Measurements from ENCODE around the gene RNF220. TPM values are rescaled to one million over a fixed set of nuclear protein-coding genes. Genes with fewer than 3 reads are reported as not detected.

Gene RNF220
- total and polyA plus RNA-seq, 2 donors from 2014 or later, result 66.9 to 69.0 TPM

DNA sequence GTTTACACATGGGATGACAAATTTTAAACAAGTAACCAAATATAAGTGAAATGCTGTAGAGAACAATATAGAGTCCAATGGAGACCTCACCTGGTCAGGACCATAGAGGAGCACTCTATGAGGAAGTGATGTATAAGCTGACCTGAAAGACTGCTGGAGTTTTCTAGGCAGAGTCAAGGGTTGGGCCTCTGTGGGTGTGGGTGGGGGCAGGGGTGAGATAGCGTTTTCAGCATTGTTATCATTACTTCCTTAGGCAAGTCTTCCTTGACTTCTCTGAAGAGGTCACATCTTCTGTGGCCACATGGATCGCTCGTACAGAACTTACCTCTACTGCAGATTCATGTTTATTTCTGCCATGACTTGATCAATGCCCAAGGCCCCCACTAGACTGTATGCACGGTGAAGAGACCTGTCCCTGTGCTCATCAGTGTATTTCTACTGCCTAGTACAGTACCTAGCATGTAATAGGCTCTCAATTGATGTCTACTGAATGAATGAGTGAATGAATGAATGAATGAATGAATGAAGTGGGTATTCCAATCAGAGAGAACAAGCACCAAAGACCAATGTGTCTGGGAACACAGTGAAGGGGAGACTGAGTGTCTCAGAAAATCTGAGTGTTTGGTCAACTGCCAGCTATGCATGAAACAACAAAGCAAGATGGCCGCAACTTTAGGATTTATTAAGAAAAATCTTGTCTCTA is 116.5 kb downstream of the RNF220 start:
- intact Hi-C loops (cut with DNase I), result no loop called here
- Histone ChIP-seq H3K4me1 (ENCODE audit: control insufficient read depth in 2 of 3, insufficient read depth in 2 of 3, low read depth in 1 of 3, low read length in 3 of 3) (peaks cover 0 to 3% (median 0%) of the 10 kb centered on the region in 3 donors), H3K9ac (ENCODE audit: low read length in 3 of 3) (no peak overlapping the region), H3K27me3 (ENCODE audit: control insufficient read depth, insufficient read depth, low read length) (peaks cover 6% of the 10 kb centered on the region), H3K4me3 (ENCODE audit: low read length in 3 of 3) (no peak overlapping the region), H3K36me3 (ENCODE audit: control insufficient read depth in 2 of 3, insufficient read depth in 3 of 3, low read length in 3 of 3) (no peaks in the 10 kb centered on the region), H3K9me3 (ENCODE audit: control insufficient read depth in 2 of 3, insufficient read depth in 1 of 3, low read length in 3 of 3) (no peaks in the 10 kb centered on the region), H3K27ac (ENCODE audit: low read depth in 2 of 2, low read length in 2 of 2) (no peak overlapping the region)
- TF ChIP-seq, protein P1, sequence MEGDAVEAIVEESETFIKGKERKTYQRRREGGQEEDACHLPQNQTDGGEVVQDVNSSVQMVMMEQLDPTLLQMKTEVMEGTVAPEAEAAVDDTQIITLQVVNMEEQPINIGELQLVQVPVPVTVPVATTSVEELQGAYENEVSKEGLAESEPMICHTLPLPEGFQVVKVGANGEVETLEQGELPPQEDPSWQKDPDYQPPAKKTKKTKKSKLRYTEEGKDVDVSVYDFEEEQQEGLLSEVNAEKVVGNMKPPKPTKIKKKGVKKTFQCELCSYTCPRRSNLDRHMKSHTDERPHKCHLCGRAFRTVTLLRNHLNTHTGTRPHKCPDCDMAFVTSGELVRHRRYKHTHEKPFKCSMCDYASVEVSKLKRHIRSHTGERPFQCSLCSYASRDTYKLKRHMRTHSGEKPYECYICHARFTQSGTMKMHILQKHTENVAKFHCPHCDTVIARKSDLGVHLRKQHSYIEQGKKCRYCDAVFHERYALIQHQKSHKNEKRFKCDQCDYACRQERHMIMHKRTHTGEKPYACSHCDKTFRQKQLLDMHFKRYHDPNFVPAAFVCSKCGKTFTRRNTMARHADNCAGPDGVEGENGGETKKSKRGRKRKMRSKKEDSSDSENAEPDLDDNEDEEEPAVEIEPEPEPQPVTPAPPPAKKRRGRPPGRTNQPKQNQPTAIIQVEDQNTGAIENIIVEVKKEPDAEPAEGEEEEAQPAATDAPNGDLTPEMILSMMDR (IDR thresholded peaks at IDR 0.05; ENCODE audit: borderline replicate concordance, extremely low read depth, insufficient read depth), result no peak
- FAIRE-seq (no peak), DNase-seq (no peak)

DNA sequence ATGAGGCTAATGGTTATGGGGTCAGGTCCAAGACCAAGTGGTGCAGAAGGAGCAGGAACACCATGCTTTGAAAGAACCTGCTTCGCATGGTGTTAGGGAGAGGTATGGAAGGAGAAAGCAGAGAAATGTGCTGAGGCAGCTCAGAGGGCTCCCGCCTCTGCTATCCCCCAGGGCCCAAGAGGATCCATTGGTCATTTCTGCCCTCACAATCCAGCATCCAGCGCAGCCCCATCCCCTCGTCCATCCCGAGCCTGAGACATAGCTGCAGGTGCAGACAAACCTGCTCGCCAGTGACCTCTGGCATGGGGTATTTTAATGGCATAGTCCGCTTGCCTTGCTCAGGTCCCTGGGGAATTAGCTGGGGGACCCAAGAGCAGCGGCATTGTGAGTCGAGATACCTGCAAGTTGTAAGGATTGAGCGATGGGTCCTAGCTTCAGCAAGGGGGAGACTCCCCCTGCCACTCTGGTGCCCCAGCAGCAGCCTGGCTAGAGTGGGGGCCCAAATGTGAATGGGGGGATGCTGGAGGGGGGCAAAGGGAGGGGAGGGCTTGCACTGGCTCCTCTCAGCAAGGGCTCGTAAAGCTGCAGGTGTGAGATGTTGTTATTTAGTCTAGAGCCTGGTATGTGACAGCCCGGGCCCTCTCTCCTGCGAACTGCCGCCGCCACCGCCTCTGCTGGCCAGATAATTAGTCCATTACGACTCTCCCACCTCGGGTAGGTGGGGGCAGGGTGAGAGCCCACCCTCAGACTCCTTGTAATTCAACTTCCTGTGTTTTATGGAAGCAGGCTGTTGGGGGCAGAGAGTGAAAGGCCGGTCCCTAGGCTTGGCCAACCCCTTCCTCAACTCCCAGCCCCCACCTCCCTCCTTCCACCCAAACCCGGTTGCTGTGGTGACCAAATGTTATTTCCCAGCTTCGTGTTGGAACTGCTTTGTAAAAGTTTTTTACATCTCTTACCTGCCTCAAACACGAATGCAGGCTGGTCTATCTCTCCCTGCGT is 118.8 kb downstream of the RNF220 start:
- intact Hi-C loops (cut with DNase I), result no loop called here
- Histone ChIP-seq H3K4me1 (ENCODE audit: control insufficient read depth in 2 of 3, insufficient read depth in 2 of 3, low read depth in 1 of 3, low read length in 3 of 3) (peaks cover 0 to 3% (median 0%) of the 10 kb centered on the region in 3 donors), H3K27me3 (ENCODE audit: control insufficient read depth, insufficient read depth, low read length) (peaks cover 9% of the 10 kb centered on the region), H3K9ac (ENCODE audit: low read length in 3 of 3) (no peak overlapping the region), H3K36me3 (ENCODE audit: control insufficient read depth in 2 of 3, insufficient read depth in 3 of 3, low read length in 3 of 3) (no peaks in the 10 kb centered on the region), H3K27ac (ENCODE audit: low read depth in 2 of 2, low read length in 2 of 2) (no peak overlapping the region), H3K4me3 (ENCODE audit: low read length in 3 of 3) (no peak overlapping the region), H3K9me3 (ENCODE audit: control insufficient read depth in 2 of 3, insufficient read depth in 1 of 3, low read length in 3 of 3) (no peaks in the 10 kb centered on the region)
- TF ChIP-seq, protein P1 (IDR thresholded peaks at IDR 0.05; ENCODE audit: borderline replicate concordance, extremely low read depth, insufficient read depth), result no peak
- peak in 4 of 5 donors; percentile 54 to 89 (median 70) for DNase-seq
- no peak for FAIRE-seq

DNA sequence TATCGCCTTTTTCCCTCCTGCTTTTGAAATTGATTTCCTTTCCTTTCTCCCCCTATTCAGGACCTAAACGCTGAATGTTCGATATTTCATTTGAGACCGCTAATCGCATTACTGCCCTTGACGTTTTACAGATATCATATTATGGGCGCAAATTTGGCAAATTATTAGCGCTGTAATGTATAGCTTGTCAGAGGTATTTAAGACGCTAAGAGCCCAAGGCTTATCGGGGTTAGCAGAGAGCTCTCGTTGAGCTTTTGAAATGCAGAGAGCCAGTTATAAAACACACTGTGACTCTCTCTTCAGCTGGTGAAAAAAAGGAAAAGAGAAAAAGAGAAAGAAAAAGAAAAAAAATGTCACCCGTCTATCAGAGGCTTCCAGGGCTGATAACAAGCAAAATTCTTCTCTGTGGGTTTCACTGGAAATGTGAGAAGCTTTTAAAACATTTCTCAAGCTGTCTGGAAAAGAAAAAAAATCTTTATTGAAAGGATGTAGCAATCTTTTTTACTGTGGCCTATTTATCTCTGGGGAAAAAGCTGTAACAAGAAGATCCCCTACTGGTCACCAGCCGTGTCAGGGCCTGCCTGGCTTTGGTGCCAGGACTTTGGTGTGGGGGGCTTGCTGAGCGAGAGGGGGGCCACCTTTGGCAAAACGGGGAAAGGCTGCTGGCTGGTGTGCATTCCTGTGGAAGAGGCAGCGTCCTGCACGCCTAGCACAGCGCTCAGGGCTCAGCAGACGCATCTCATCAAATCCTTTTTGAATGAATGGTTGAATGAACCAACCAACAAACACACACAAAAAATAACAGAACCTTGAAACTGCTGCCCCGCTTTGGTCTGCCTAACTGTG is 119.8 kb downstream of the RNF220 start:
- H3K9me3 ChIP-seq (ENCODE audit: control insufficient read depth in 2 of 3, insufficient read depth in 1 of 3, low read length in 3 of 3), result no peaks in the 10 kb centered on the region
- TF ChIP-seq, protein P1 (IDR thresholded peaks at IDR 0.05; ENCODE audit: borderline replicate concordance, extremely low read depth, insufficient read depth), result no peak
- intact Hi-C loops (cut with DNase I), result no loop called here
- H3K36me3 ChIP-seq (ENCODE audit: control insufficient read depth in 2 of 3, insufficient read depth in 3 of 3, low read length in 3 of 3), result no peaks in the 10 kb centered on the region
- peaks cover 0 to 3% (median 0%) of the 10 kb centered on the region in 3 donors for H3K4me1 ChIP-seq (ENCODE audit: control insufficient read depth in 2 of 3, insufficient read depth in 2 of 3, low read depth in 1 of 3, low read length in 3 of 3)
- peak in 1 of 5 donors; percentile 26 for DNase-seq
- peaks cover 9% of the 10 kb centered on the region for H3K27me3 ChIP-seq (ENCODE audit: control insufficient read depth, insufficient read depth, low read length)
- no peak for FAIRE-seq
- no peak overlapping the region for H3K4me3 ChIP-seq (ENCODE audit: low read length in 3 of 3)
- no peak overlapping the region for H3K9ac ChIP-seq (ENCODE audit: low read length in 3 of 3)
- no peak overlapping the region for H3K27ac ChIP-seq (ENCODE audit: low read depth in 2 of 2, low read length in 2 of 2)

Measured in kidney (tissue), 14 donors.